Measurements from ENCODE around the gene LILRA5.
A peak's percentile ranks its signal among the peaks of the same experiment; 100 is the strongest.
"Not testable (repeated sequence)": the region's sequence is repeated elsewhere in the genome, so short reads cannot be mapped to it uniquely, and the experiment has no call there.

LILRA5 gene

GRCh38 chr19:54312436-54313377, at the start of gene LILRA5:
LILRA5 (minus strand) TSS chr19:54313166; CDS start chr19:54313019, 147 bp downstream.
- in situ Hi-C loops (cut with MboI; ENCODE audit: low pct_unique_long_range_greater_than_20kb, low sequenced_read_pairs), result no loop called here
- DNase-seq, result peak; percentile 66

- DNase-seq; in situ Hi-C loops (cut with MboI; ENCODE audit: low pct_unique_long_range_greater_than_20kb, low sequenced_read_pairs): not testable (repeated sequence)
These were observed 48.9 kb upstream of the LILRA5 start for GRCh38 chr19:54361680-54362422.

DNA sequence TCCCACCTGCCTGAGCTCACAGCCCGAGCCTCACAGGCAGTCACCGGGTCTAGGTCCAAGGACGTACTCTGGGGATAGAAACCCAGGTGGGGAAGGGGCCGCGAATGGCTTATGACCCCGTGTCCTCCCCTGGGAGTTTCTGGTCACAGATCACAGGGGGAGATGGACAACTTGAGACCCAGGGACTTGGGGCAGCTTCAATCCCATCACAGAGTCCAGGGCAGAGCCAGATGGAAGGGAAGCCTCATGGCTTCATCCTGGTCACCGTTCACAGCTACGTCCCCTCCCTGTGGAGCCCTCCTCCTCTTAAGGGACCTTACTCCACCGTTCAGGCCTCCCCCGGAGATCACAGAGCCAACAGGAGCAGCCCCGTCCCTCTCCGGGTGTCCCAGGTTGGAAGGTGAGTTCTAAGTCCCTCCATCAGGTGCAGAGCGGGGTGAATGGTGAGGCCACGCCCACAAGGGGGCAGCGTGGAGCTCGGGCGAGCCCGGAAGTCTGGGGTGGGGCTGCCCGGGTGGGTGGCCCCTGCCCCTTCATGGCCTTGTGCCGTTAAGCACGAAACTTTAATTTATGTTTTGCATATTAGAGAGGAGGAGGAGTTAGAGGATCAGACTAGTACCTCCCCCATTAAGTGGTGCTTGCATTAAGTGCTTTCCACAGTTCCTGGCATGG, 46.3 kb upstream of the LILRA5 start:
- DNase-seq; in situ Hi-C loops (cut with MboI; ENCODE audit: low pct_unique_long_range_greater_than_20kb, low sequenced_read_pairs): not testable (repeated sequence)

DNA sequence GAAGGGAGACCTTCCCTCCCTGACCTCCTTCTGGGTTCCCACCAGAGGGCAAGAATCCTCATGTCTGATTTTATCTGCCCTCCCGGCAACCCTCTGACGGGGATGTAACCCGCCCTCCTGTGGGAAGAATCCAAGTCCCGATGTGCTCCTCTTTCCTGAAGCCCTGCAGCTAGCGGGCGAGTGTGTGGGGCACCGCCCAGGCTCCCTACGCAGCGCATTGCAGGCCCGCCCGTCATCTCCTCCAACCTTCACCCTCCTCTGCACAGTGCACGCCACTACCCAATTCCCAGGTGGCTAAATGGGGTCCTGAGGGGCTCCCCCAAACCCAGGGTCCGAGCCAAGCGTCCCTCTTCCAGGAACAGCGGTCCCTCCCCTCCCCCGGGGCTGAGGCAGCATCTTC, 44.4 kb upstream of the LILRA5 start:
- in situ Hi-C loops (cut with MboI; ENCODE audit: low pct_unique_long_range_greater_than_20kb, low sequenced_read_pairs), result no loop called here
- DNase-seq, result no peak

DNA sequence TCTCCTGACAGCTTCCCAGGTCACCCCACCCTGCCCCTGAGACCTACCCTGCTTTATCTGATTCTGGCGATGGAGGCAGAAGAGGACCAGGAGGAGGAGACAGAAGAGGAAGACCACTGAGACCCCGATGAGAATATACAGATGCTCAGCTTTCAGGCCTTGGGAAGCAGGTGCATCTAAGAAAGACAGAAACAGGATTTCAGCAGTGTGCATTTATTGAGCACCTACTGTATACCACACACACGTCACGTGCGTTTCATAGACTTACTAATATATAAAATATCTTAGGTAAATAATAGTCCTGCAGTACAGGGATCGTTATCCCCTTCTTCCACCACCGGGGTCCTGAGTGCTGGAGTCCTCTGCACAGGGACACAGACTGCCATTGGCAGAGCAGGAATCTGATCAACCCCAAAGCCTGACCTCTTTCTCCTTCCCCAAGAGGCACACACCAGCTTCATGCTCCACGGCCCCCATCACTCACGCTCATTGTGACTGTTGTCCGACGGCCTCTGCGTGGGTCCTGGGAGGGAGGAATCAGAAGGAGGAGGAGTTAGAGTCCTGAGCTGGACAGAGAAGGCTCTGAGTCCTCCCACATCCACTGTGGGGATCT, 43.6 kb upstream of the LILRA5 start:
- DNase-seq, result no peak
- in situ Hi-C loops (cut with MboI; ENCODE audit: low pct_unique_long_range_greater_than_20kb, low sequenced_read_pairs), result no loop called here

DNA sequence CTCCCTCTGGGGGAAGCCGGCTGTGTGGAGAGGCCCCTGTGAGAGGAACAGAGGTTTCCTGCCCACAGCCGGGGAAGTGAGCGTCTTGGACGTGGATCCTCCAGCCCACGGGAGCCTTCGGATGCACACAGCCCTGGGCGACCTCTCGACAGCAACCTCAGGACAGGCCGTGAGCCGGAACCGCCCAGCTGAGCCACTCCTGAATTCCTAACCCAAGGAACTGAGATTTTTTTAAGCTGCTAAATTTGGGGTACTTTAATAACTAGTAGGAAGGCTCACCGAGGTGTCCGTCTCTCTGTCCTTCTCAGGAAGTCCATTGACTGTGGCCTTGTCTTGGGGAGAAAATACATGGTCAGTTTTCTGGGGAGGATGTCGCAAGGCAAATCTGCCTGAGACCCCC, 42.7 kb upstream of the LILRA5 start:
- DNase-seq, result no peak
- in situ Hi-C loops (cut with MboI; ENCODE audit: low pct_unique_long_range_greater_than_20kb, low sequenced_read_pairs), result no loop called here

GRCh38 chr19:54354761-54355160, 41.8 kb upstream of the LILRA5 start:
- in situ Hi-C loops (cut with MboI; ENCODE audit: low pct_unique_long_range_greater_than_20kb, low sequenced_read_pairs), result no loop called here
- DNase-seq, result no peak

DNA sequence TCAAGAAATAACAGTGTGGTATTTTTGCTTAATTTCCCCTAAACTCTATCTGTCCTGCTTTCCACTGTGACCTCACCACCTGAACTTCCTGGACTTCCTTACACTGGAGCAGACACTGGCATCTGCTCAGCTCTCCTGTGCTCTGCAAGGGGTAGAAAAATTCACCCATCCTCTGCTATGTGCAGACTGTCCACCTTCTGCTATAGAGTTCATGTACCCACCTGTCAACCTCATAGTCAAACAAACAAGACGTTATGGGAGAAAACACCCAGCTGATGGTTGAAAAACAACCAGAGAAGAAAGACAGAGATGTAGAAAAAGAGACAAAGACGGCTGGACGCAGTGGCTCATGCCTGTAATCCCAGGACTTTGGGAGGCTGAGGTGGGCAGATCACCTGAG, 39.6 kb upstream of the LILRA5 start:
- DNase-seq, result no peak
- in situ Hi-C loops (cut with MboI; ENCODE audit: low pct_unique_long_range_greater_than_20kb, low sequenced_read_pairs), result no loop called here

GRCh38 chr19:54352041-54352440, 39.1 kb upstream of the LILRA5 start:
- DNase-seq, result no peak
- in situ Hi-C loops (cut with MboI; ENCODE audit: low pct_unique_long_range_greater_than_20kb, low sequenced_read_pairs), result no loop called here

- no peak for DNase-seq
- in situ Hi-C loops (cut with MboI; ENCODE audit: low pct_unique_long_range_greater_than_20kb, low sequenced_read_pairs), result no loop called here
These were observed 38.5 kb upstream of the LILRA5 start for GRCh38 chr19:54351474-54351873.

DNA sequence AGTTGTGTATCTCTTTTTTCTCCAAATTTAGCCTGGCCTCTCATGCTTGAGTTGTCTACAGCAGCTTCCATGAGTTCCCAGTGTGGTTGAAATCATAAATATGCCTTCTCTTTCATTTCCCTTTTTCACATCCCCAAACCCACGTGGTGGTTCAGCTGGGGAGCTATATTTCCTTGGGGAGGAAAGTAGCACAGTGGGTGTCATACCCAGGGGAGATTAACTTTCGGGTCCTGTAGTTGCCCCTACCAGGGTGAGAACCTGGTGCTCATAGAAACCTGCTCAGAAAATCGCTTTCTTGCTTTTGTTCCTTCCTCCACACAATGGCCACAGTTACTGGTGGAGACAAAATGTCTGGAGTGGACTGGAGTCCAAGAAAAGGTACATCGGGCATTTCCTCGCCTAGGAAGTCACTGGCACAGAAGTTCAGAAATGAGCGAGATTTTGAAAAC, 33.0 kb upstream of the LILRA5 start:
- in situ Hi-C loops (cut with MboI; ENCODE audit: low pct_unique_long_range_greater_than_20kb, low sequenced_read_pairs), result no loop called here
- DNase-seq, result peak; percentile 57

DNA sequence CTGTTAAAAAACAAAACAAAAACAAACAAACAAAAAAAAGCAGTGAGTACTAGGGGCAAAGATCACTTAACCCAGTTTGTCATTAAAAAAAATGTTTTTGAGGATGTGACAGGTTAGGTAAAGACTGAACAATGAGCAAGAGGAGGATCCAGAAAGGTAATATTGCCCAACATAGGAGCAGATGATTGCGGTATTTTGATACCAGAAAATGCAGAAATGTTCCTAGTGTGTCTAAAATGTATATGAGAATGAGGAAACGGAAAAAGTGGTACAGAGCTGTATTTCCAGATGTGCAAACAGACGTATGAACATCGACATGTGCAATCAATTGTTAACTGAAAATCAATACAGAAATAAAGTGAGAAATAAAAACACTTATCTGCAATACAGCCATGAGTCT, 30.9 kb upstream of the LILRA5 start:
- in situ Hi-C loops (cut with MboI; ENCODE audit: low pct_unique_long_range_greater_than_20kb, low sequenced_read_pairs), result no loop called here
- no peak for DNase-seq

- DNase-seq, result no peak
- in situ Hi-C loops (cut with MboI; ENCODE audit: low pct_unique_long_range_greater_than_20kb, low sequenced_read_pairs), result no loop called here
These were observed 28.3 kb upstream of the LILRA5 start for GRCh38 chr19:54341295-54341694.

GRCh38 chr19:54339646-54340358, 26.8 kb upstream of the LILRA5 start:
- DNase-seq, result peak; percentile 86
- in situ Hi-C loops (cut with MboI; ENCODE audit: low pct_unique_long_range_greater_than_20kb, low sequenced_read_pairs), result no loop called here

DNA sequence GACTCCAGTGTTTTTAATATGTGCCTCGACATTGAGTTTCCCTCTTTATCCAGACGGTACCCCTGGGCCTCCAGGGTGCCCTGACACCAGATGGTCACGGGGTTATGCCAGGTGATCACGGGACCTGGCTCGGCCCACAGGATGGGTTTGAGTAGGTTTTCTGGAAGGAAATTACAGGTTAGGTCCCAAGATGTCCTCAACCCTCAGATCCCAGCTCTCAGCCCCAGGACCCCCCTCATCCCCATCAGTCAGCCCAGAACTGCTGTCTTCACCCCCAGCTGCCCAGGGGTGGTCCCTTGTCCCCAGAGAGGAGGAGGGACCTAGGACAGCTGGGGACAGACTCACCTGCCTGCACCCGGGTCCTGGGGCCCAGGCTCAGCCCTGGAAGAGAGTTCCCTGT, 25.6 kb upstream of the LILRA5 start:
- DNase-seq, result no peak
- in situ Hi-C loops (cut with MboI; ENCODE audit: low pct_unique_long_range_greater_than_20kb, low sequenced_read_pairs), result no loop called here

GRCh38 chr19:54337858-54338230, 24.9 kb upstream of the LILRA5 start:
- in situ Hi-C loops (cut with MboI; ENCODE audit: low pct_unique_long_range_greater_than_20kb, low sequenced_read_pairs), result no loop called here

GRCh38 chr19:54336893-54337857, 24.2 kb upstream of the LILRA5 start:
- in situ Hi-C loops (cut with MboI; ENCODE audit: low pct_unique_long_range_greater_than_20kb, low sequenced_read_pairs), result no loop called here

More at GRCh38 chr19:54337858-54338230, 24.9 kb upstream of the LILRA5 start:
- DNase-seq, result no peak

More at GRCh38 chr19:54336893-54337857, 24.2 kb upstream of the LILRA5 start:
- DNase-seq, result no peak
